HCT116 (cell line): ENCODE results near the gene ZBTB42.

Experiments
- CEBPB ChIP-seq: IDR thresholded peaks from 2 replicates; pipeline ENCODE4 v1.6.1; 2012; ENCODE audit warnings: low read depth
- EZH2 ChIP-seq: fragments of 200-600 bp; sonication (generic); IDR thresholded peaks from 2 replicates; pipeline ENCODE4 v1.6.1; 2017; ENCODE audit warnings: antibody characterized with exemption, mixed run types
- JUND ChIP-seq: IDR thresholded peaks from 2 replicates; pipeline ENCODE4 v1.6.1; 2012
- POLR2A ChIP-seq: IDR thresholded peaks from 2 replicates; pipeline ENCODE4 v1.7.0; 2011; ENCODE audit warnings: borderline replicate concordance; ENCODE audit not compliant: insufficient read depth, insufficient read length; ENCODE audit errors: extremely low read depth
- POLR2AphosphoS5 ChIP-seq: IDR thresholded peaks from 2 replicates; pipeline ENCODE4 v1.6.1; 2011; ENCODE audit warnings: mild to moderate bottlenecking, low read depth, low read length, moderate library complexity
- TCF7L2 ChIP-seq: IDR thresholded peaks from 2 replicates; pipeline ENCODE4 v1.7.0; 2011; ENCODE audit warnings: borderline replicate concordance, inconsistent platforms; ENCODE audit not compliant: insufficient read depth, insufficient read length; ENCODE audit errors: extremely low read depth
- ZNF274 ChIP-seq: fragments of 200-500 bp; sonication (Bioruptor generic); IDR thresholded peaks from 2 replicates; pipeline ENCODE4 v1.6.1; 2014; ENCODE audit warnings: mild to moderate bottlenecking, low read depth, low read length, inconsistent platforms
- TF ChIP-seq, protein P1 (sequence below), 3 experiments: fragments of 200-600 bp in 1 of 3; sonication (generic) in 1 of 3; IDR thresholded peaks in 2 of 3; conservative IDR thresholded peaks in 1 of 3; 2 replicates each; pipeline ENCODE4 v1.5.1; 2012 to 2017; ENCODE audit warnings: low read depth in 2 of 3, low read length in 2 of 3, antibody characterized with exemption in 1 of 3, borderline replicate concordance in 1 of 3, control low read depth in 1 of 3, mild to moderate bottlenecking in 1 of 3, mixed read lengths in 1 of 3, mixed run types in 1 of 3, moderate library complexity in 1 of 3; ENCODE audit not compliant: insufficient read depth in 1 of 3
- TF ChIP-seq, protein P2 (sequence below): IDR thresholded peaks from 2 replicates; pipeline ENCODE4 v1.6.1; 2012

DNA sequence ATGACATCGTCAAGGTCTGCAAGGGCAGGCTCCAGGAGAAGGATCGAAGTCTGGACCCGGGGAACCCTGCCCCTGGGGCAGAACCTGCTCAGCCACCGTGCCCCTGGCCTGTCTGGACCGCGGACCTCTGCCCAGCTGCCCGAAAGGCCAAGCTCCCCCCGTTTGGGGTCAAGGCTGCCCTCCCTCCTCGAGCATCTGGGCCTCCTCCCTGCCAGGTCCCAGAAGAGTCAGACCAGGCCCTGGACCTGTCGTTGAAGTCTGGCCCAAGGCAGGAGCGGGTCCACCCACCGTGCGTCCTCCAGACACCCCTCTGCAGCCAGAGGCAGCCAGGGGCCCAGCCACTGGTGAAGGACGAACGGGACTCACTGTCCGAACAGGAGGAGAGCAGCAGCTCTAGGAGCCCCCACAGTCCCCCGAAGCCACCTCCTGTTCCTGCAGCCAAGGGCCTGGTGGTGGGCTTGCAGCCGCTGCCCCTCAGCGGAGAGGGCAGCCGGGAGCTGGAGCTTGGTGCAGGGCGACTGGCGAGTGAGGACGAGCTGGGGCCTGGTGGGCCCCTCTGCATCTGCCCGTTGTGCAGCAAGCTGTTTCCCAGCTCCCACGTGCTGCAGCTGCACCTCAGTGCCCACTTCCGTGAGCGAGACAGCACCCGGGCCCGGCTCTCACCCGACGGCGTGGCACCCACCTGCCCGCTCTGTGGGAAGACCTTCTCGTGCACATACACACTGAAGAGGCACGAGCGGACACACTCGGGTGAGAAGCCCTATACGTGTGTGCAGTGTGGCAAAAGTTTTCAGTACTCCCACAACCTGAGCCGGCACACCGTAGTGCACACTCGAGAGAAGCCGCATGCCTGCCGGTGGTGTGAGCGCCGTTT lies 856 bp downstream of the ZBTB42 start:
- TF ChIP-seq POLR2AphosphoS5 (no peak), EZH2 (no peak), CEBPB (no peak), POLR2A (no peak), TCF7L2 (no peak), JUND (no peak), ZNF274 (no peak)
- TF ChIP-seq, protein P1, sequence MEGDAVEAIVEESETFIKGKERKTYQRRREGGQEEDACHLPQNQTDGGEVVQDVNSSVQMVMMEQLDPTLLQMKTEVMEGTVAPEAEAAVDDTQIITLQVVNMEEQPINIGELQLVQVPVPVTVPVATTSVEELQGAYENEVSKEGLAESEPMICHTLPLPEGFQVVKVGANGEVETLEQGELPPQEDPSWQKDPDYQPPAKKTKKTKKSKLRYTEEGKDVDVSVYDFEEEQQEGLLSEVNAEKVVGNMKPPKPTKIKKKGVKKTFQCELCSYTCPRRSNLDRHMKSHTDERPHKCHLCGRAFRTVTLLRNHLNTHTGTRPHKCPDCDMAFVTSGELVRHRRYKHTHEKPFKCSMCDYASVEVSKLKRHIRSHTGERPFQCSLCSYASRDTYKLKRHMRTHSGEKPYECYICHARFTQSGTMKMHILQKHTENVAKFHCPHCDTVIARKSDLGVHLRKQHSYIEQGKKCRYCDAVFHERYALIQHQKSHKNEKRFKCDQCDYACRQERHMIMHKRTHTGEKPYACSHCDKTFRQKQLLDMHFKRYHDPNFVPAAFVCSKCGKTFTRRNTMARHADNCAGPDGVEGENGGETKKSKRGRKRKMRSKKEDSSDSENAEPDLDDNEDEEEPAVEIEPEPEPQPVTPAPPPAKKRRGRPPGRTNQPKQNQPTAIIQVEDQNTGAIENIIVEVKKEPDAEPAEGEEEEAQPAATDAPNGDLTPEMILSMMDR (IDR thresholded peaks at IDR 0.05 in 2 of 3, conservative IDR thresholded peaks at IDR 0.05 in 1 of 3; ENCODE audit: borderline replicate concordance in 1 of 3, insufficient read depth in 1 of 3, low read depth in 2 of 3, low read length in 2 of 3): no peak
- TF ChIP-seq, protein P2, sequence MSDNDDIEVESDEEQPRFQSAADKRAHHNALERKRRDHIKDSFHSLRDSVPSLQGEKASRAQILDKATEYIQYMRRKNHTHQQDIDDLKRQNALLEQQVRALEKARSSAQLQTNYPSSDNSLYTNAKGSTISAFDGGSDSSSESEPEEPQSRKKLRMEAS: no peak
